HepG2 (cell line): ENCODE measurements around the gene ANKRD36C. TPM values are rescaled to one million over a fixed set of nuclear protein-coding genes. Genes with fewer than 3 reads are reported as not detected.
"Not testable (repeated sequence)": the region's sequence is repeated elsewhere in the genome, so short reads cannot be mapped to it uniquely, and the experiment has no call there.

Experiments
- ATAC-seq: fragments of 200-7000 bp; cut with Tn5 transposase; 3 replicates; pipeline ENCODE4 v1.9.1; 2020; ENCODE audit warnings: mild to moderate bottlenecking, moderate library complexity
- BruUV-seq: library from RNA; stranded (reverse); fragments of 400-500 nt; replicated peaks from 2 replicates; lab custom pipeline; 2021; lab: Mats Ljungman, UMichigan
- CTCF ChIA-PET: fragments of 300-600 bp; formaldehyde crosslinking; extraction: SDS; loops from one replicate; lab custom pipeline; 2021; ENCODE audit warnings: low total read pairs, inconsistent platforms, low intra/inter-chr PET ratio; lab: Yijun Ruan, JAX
- POLR2A ChIA-PET: fragments of 350-600 bp; sonication (Branson Sonifier 250); formaldehyde crosslinking; loops from one replicate; lab custom pipeline; 2020; ENCODE audit warnings: antibody characterized with exemption, inconsistent platforms; lab: Yijun Ruan, JAX
- DNase-seq: peaks from one replicate; pipeline ENCODE4 v3.0.0-alpha.2; 2015; ENCODE audit warnings: low spot score
- FAIRE-seq: peaks from 3 replicates; lab custom pipeline; 2011; peaks lifted over from hg19 to GRCh38; lab: Jason Lieb, UNC
- H2AFZ ChIP-seq: one replicate; pipeline ENCODE4 v1.6.1; 2011; ENCODE audit warnings: low read length, inconsistent platforms
- H3K27ac ChIP-seq: fragments of 300-600 bp; 3 replicates; pipeline ENCODE4 v1.8.0; 2011; ENCODE audit warnings: mixed run types, mild to moderate bottlenecking, mixed read lengths, low read length, inconsistent platforms; ENCODE audit not compliant: insufficient read depth; ENCODE audit errors: extremely low read length
- H3K27me3 ChIP-seq, 2 experiments: fragments of 200-600 bp in 1 of 2; 2 replicates in 1 of 2; 3 replicates in 1 of 2; pipeline versions ENCODE4 v1.6.0 to v1.8.0; 2011; ENCODE audit warnings: low read length in 2 of 2, mild to moderate bottlenecking in 2 of 2, moderate library complexity in 2 of 2, inconsistent platforms in 1 of 2; ENCODE audit not compliant: insufficient read depth in 2 of 2, control insufficient read depth in 1 of 2
- H3K36me3 ChIP-seq, 2 experiments: fragments of 200-600 bp in 1 of 2; replicated peaks in 1 of 2; 2 replicates in 1 of 2; 3 replicates in 1 of 2; pipeline versions ENCODE4 v1.5.1 to v1.8.0; 2011; ENCODE audit warnings: low read length in 2 of 2, inconsistent platforms in 1 of 2; ENCODE audit not compliant: insufficient read depth in 2 of 2, control insufficient read depth in 1 of 2
- H3K4me1 ChIP-seq: 2 replicates; pipeline ENCODE4 v1.5.1; 2012; ENCODE audit warnings: low read length, inconsistent platforms; ENCODE audit not compliant: insufficient read depth
- H3K4me2 ChIP-seq: 2 replicates; pipeline ENCODE4 v1.6.0; 2011; ENCODE audit warnings: low read depth, low read length, inconsistent platforms
- H3K4me3 ChIP-seq, 3 experiments: fragments of 200-600 bp in 1 of 3; sonication (generic), shearing (Covaris generic) in 1 of 3; replicated peaks in 1 of 3; 2 replicates each; pipeline ENCODE4 v1.5.1; 2011 to 2016; ENCODE audit warnings: low read length in 3 of 3, inconsistent platforms in 2 of 3, low read depth in 2 of 3, mild to moderate bottlenecking in 2 of 3, control low read depth in 1 of 3, mixed read lengths in 1 of 3; ENCODE audit not compliant: insufficient read depth in 1 of 3
- H3K79me2 ChIP-seq: one replicate; pipeline ENCODE4 v1.6.1; 2011; ENCODE audit warnings: low read length, inconsistent platforms; ENCODE audit not compliant: insufficient read depth
- H3K9ac ChIP-seq: 2 replicates; pipeline ENCODE4 v1.6.0; 2011; ENCODE audit warnings: mild to moderate bottlenecking, low read depth, low read length, inconsistent platforms; ENCODE audit not compliant: insufficient read depth
- H3K9me3 ChIP-seq: 2 replicates; pipeline ENCODE4 v1.5.1; 2012; ENCODE audit warnings: mild to moderate bottlenecking, low read length
- H4K20me1 ChIP-seq: 2 replicates; pipeline ENCODE4 v1.6.0; 2011; ENCODE audit warnings: inconsistent platforms, mild to moderate bottlenecking, low read length, moderate library complexity; ENCODE audit not compliant: insufficient read depth
- WGBS: methylation state at CpG from one replicate; pipeline ENCODE4 v1.1.6; 2017; ENCODE audit warnings: low lambda C conversion rate; 5-methylcytosine and 5-hydroxymethylcytosine counted together
- in situ Hi-C: cut with HindIII; loops from 2 replicates; pipeline ENCODE4 v1.10.0; 2017; ENCODE audit warnings: low pct_unique_long_range_greater_than_20kb; ENCODE audit not compliant: extremely low pct_ligation_motif_present
- intact Hi-C: fragments of 100-400 bp; cut with micrococcal nuclease; formaldehyde crosslinking; loops from one replicate; pipeline ENCODE4 v1.10.0; 2022; ENCODE audit not compliant: unreplicated experiment
- polyA plus RNA-seq, 8 experiments: library from polyadenylated mRNA; depleted of rRNA in 3 of 8; stranded (reverse) in 7 of 8; unstranded in 1 of 8; fragments of >200 nt; fragmentation: Illumina TruSeq in 4 of 8; extraction: Trizol in 4 of 8; gene quantifications; 2 replicates each; pipeline versions ENCODE4 v1.2.1 to v1.2.3, GENCODE V29; 2011 to 2016; ENCODE audit warnings: low read depth in 4 of 8, missing spikeins in 1 of 8, mixed read lengths in 1 of 8; ENCODE audit not compliant: insufficient read depth in 1 of 8
- total RNA-seq, 5 experiments: library from RNA; depleted of rRNA; stranded (reverse); fragments of >200 nt; fragmentation: Illumina TruSeq; extraction: Trizol; gene quantifications; 2 replicates each; pipeline ENCODE4 v1.2.3, GENCODE V29; 2016; ENCODE audit warnings: low read depth in 1 of 5

The ANKRD36C gene
- total and polyA plus RNA-seq, 2 of the 13 experiments (the other 11 are each of a cell fraction or from before 2014, with no cell fraction given): 5.4 to 36.2 TPM

DNA sequence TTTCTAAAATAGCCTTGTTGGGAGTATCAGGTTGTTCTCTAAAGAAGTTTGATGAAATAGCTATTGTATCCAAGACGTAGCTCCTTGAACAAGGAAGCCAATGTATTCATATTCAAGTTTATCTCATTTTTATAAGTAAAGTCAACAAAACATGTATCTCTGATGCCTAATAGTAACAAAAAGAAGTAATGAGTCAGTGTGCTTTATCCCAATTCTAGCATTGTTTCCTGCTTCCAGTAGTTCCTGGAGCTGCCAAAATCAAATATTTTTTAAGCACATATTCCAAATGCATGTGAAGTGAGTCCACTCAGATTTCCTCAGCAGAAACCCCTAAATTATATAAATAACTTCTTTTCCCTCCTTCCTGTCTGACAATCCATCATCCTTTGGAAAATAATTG lies 74.6 kb downstream of the ANKRD36C start:
- FAIRE-seq, in situ Hi-C loops, H3K27me3 ChIP-seq, intact Hi-C loops, H3K4me2 ChIP-seq, H3K4me3 ChIP-seq, H3K9ac ChIP-seq, H3K4me1 ChIP-seq, ATAC-seq, H2AFZ ChIP-seq, H3K27ac ChIP-seq, H3K9me3 ChIP-seq, H4K20me1 ChIP-seq, DNase-seq, CTCF ChIA-PET, BruUV-seq, H3K36me3 ChIP-seq, POLR2A ChIA-PET, H3K79me2 ChIP-seq: not testable (repeated sequence)
- WGBS: 91% methylated on average over 1 of the region's 1 CpG

DNA sequence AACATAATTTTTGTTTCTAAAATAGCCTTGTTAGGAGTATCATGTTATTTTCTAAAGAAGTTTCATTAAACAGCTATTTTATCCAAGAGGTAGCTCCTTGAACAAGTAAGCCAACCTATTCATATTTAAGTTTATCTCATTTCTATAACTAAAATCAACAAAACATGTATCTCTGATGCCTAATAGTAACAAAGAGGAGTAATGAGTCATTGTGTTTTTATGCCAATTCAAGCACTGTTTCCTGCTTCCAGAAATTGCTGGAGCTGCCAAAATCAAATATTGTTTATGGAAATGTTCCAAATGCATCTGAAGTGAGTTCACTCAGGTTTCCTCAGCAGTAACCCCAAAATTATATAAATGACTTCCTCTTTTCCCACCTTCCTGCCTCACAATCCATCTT lies 76.5 kb downstream of the ANKRD36C start:
- BruUV-seq, H3K9ac ChIP-seq, intact Hi-C loops, DNase-seq, H3K27me3 ChIP-seq, H3K4me2 ChIP-seq, H3K4me1 ChIP-seq, H3K9me3 ChIP-seq, FAIRE-seq, H4K20me1 ChIP-seq, POLR2A ChIA-PET, CTCF ChIA-PET, H3K36me3 ChIP-seq, ATAC-seq, H3K27ac ChIP-seq, H2AFZ ChIP-seq, H3K4me3 ChIP-seq, in situ Hi-C loops, H3K79me2 ChIP-seq: not testable (repeated sequence)

DNA sequence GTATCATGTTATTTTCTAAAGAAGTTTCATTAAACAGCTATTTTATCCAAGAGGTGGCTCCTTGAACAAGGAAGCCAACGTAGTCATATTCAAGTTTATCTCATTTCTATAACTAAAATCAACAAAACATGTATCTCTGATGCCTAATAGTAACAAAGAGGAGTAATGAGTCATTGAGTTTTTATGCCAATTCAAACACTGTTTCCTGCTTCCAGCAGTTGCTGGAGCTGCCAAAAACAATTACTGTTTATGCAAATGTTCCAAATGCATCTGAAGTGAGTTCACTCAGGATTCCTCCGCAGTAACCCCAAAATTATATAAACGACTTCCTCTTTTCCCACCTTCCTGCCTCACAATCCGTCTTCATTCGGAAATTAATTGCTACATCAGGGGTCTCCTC lies 80.2 kb downstream of the ANKRD36C start:
- H3K27me3 ChIP-seq, H3K9ac ChIP-seq, H3K4me1 ChIP-seq, ATAC-seq, H3K9me3 ChIP-seq, BruUV-seq, H3K36me3 ChIP-seq, H3K27ac ChIP-seq, H3K79me2 ChIP-seq, DNase-seq, POLR2A ChIA-PET, H4K20me1 ChIP-seq, FAIRE-seq, intact Hi-C loops, H3K4me2 ChIP-seq, in situ Hi-C loops, H3K4me3 ChIP-seq, H2AFZ ChIP-seq, CTCF ChIA-PET: not testable (repeated sequence)
- WGBS: 84% methylated on average over 5 of the region's 5 CpGs

DNA sequence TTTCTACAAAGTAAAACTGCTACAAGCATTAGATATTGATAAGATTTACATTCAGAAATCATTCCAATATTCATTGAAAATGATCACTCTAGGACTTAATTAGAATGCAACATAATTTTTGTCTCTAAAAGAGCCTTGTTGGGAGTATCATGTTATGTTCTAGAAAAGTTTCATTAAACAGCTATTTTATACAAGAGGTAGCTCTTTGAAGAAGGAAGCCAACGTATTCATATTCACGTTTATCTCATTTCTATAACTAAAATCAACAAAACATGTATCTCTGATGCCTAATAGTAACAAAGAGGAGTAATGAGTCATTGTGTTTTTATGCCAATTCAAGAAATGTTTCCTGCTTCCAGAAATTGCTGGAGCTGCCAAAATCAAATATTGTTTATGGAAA lies 97.2 kb downstream of the ANKRD36C start:
- intact Hi-C loops, H3K79me2 ChIP-seq, POLR2A ChIA-PET, H3K4me2 ChIP-seq, CTCF ChIA-PET, DNase-seq, BruUV-seq, H3K4me3 ChIP-seq, ATAC-seq, H3K9me3 ChIP-seq, H3K27me3 ChIP-seq, in situ Hi-C loops, FAIRE-seq, H3K9ac ChIP-seq, H3K36me3 ChIP-seq, H3K27ac ChIP-seq, H4K20me1 ChIP-seq, H3K4me1 ChIP-seq, H2AFZ ChIP-seq: not testable (repeated sequence)
- 92% methylated on average over 2 of the region's 2 CpGs for WGBS
